GM12872 (cell line): ENCODE measurements around the gene SYT8.

Source experiments
- TF ChIP-seq, protein P1 (sequence below): IDR thresholded peaks from 3 replicates; pipeline ENCODE4 v1.5.1; 2011; ENCODE audit warnings: low read depth, mild to moderate bottlenecking, low read length, moderate library complexity; ENCODE audit not compliant: insufficient read depth

Gene SYT8

DNA sequence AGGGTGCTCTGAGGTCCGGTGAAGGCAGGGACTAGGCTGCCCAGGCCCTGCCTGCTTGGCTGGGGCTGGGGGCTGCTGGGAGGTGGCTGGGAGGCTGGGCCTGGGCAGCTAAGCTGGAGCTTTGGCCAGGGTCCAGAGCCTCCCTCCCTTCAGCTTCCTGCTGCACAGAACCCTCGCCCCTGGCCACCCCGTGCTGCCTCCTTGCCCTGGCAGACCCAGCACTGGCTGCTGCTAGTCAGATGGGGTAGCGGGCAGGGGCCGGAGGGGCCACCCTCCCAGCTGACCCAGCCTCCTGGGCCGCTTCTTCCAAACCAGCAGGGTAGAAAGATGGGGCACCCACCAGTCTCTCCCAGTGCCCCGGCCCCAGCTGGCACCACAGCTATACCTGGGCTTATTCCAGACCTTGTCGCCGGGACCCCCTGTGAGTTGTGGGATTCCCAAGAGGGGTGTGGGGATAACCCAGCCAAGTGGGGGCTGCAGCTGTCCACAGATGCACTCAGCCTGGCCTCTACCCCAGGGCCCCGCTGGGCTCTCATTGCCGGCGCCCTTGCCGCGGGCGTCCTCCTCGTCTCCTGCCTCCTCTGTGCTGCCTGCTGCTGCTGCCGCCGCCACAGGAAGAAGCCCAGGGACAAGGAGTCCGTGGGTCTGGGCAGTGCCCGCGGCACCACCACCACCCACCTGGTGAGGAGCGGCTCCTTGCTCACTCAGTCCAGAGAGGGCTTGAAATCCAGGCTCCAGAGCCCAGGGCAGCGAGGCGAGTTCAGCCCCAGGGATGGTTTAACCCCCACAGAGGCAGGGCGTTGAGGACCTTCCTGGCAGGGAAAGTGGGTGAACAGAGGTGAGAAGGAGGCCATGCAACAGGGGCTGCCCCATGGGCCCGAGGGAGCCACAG is at the start of gene SYT8:
TSS of gene SYT8 (plus strand) at position 212 of the 892 bp plus-strand sequence. CDS start at position 328, 116 bp downstream.
- TF ChIP-seq, protein P1, sequence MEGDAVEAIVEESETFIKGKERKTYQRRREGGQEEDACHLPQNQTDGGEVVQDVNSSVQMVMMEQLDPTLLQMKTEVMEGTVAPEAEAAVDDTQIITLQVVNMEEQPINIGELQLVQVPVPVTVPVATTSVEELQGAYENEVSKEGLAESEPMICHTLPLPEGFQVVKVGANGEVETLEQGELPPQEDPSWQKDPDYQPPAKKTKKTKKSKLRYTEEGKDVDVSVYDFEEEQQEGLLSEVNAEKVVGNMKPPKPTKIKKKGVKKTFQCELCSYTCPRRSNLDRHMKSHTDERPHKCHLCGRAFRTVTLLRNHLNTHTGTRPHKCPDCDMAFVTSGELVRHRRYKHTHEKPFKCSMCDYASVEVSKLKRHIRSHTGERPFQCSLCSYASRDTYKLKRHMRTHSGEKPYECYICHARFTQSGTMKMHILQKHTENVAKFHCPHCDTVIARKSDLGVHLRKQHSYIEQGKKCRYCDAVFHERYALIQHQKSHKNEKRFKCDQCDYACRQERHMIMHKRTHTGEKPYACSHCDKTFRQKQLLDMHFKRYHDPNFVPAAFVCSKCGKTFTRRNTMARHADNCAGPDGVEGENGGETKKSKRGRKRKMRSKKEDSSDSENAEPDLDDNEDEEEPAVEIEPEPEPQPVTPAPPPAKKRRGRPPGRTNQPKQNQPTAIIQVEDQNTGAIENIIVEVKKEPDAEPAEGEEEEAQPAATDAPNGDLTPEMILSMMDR: no peak

GRCh38 chr11:1785749-1786413 is 48.9 kb upstream of the SYT8 start:
- TF ChIP-seq, protein P1: no peak

GRCh38 chr11:1786466-1786865 is 48.3 kb upstream of the SYT8 start:
- TF ChIP-seq, protein P1: no peak

GRCh38 chr11:1791912-1792311 is 42.9 kb upstream of the SYT8 start:
- TF ChIP-seq, protein P1: no peak

DNA sequence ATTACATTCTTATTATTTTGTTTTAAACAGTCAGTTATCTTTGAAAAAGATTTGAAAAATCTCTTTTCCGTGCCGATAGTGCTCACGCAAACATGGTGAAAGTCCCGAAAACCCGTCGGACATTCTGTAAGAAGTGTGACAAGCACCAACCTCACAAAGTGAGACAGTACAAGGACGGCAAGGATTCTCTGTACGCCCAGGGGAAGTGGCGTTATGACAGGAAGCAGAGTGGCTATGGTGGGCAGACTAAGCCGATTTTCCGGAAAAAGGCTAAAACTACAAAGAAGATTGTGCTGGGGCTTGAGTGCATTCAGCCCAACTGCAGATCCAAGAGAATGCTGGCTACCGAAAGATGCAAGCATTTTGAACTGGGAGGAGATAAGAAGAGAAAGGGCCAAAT is 42.3 kb upstream of the SYT8 start:
- TF ChIP-seq, protein P1: no peak

- TF ChIP-seq, protein P1: no peak
Observed at GRCh38 chr11:1793081-1793480, 41.7 kb upstream of the SYT8 start.

- TF ChIP-seq, protein P1: no peak
Observed at GRCh38 chr11:1796413-1797011, 38.3 kb upstream of the SYT8 start.
